ENCODE data around the gene SNX32. TPM values are rescaled to one million over a fixed set of nuclear protein-coding genes. Genes with fewer than 3 reads are reported as not detected.

The SNX32 gene
- total and polyA plus RNA-seq, 9 of the 15 experiments (the other 6 are each of a cell fraction or from before 2014, with no cell fraction given): 0.03 TPM; not detected in 7

DNA sequence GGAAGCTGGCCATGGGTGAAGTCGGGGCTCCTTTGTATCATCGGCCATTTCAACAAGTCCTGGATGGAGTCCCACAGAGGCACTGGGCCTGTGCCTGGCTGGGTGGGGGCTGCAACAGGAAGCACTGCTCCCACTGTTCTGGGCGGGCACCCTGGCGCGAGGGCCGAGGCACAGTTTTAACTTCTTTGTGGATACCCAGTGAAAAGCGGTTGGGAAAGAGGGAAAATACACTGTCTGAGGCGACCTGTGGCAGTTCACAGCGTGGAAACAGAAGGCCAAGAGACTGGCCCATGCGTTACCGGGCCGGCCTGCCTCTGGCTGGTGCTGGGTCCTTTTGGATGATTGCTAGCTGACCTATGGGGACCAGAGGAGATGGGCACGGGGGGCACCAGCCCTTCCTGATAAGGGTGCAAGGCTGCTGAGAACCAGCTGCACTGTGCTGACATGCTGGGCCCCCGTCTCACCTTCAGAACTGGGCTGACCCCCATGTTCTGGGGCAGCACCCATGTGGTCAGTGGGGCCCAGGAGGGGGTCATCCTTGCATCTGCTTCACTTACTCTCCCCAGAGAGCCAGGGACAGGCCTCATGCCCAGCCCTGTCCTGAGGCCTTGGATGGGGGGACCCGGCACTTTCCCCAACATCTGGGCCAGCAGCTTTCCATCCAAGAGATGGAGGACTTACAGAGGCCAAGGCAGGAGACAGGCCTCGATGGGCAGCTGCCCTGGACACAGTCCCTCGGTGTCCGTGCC, 42.7 kb upstream of the SNX32 start (continued):
- TF ChIP-seq PRDM10 (IDR thresholded peaks at IDR 0.05; ENCODE audit: partially characterized antibody) (no peak), SREBF2 (CRISPR knock-in tag; IDR thresholded peaks at IDR 0.05) (no peak), CXXC5 (CRISPR knock-in tag; IDR thresholded peaks at IDR 0.05) (no peak), NFIC (IDR thresholded peaks at IDR 0.05) (no peak), ETV1 (tag; conservative IDR thresholded peaks at IDR 0.05; ENCODE audit: low read depth) (no peak)

- no peaks in the 10 kb centered on the region for H3K9me3 ChIP-seq (replicated peaks; ENCODE audit: control insufficient read depth, insufficient read depth, low read depth, low read length)
- FAIRE-seq (no peak), DNase-seq (ENCODE audit: extremely low read depth in 1 of 4, low spot score in 3 of 4) (no peak), ATAC-seq (no peak; the same call in 2 of the 3 replicates)
- no peak overlapping the region; a peak in 1 of 4 replicates for H3K9ac ChIP-seq (ENCODE audit: insufficient read depth in 1 of 2, low read depth in 2 of 2, low read length in 2 of 2)
- in situ Hi-C loops (cut with MboI) (no loop called here), intact Hi-C loops (cut with micrococcal nuclease) (no loop called here)
- H3K4me2 ChIP-seq (ENCODE audit: insufficient read depth, low read length): no peak overlapping the region
- no peak overlapping the region for H3K4me3 ChIP-seq
- no peaks in the 10 kb centered on the region for H3K79me2 ChIP-seq (ENCODE audit: control insufficient read depth, insufficient read depth, low read length)
- no peaks in the 10 kb centered on the region for H3K9me1 ChIP-seq (ENCODE audit: control insufficient read depth, insufficient read depth, low read length)
- no TSS peak for BruUV-seq (replicated peaks)
- no peak overlapping the region for H2AFZ ChIP-seq (ENCODE audit: low read depth, low read length)
- H3K27me3 ChIP-seq (ENCODE audit: control insufficient read depth in 2 of 2, insufficient read depth in 2 of 2, low read length in 2 of 2): peaks cover 71 to 87% of the 10 kb centered on the region in 2 experiments
- POLR2A ChIA-PET: interaction anchor here (0.6 to 1.3 kb wide), 5 partner anchors 11 to 354 kb away, joined by 3 read pairs; partner anchors contain the start of gene AP5B1
- no peaks in the 10 kb centered on the region for H3K36me3 ChIP-seq (ENCODE audit: control insufficient read depth, insufficient read depth, low read length)
- no peak overlapping the region for H3K27ac ChIP-seq (ENCODE audit: extremely low read depth, low read depth, low read length)
- CTCF ChIA-PET (ENCODE audit: low intra/inter-chr PET ratio): no interaction called here
- peaks cover 13% of the 10 kb centered on the region; the same call in 1 of the 2 replicates for H4K20me1 ChIP-seq (replicated peaks; ENCODE audit: control insufficient read depth, insufficient read depth, low read length)
- TF ChIP-seq NRF1 (conservative IDR thresholded peaks at IDR 0.05 in 1 of 2, IDR thresholded peaks at IDR 0.05 in 1 of 2): no peak
- no peak for TF ChIP-seq TRIM24 (IDR thresholded peaks at IDR 0.05)
- TF ChIP-seq NR4A1 (CRISPR knock-in tag; IDR thresholded peaks at IDR 0.05): no peak
- no peak for TF ChIP-seq NR4A1 (tag; IDR thresholded peaks at IDR 0.05)
- TF ChIP-seq RBM17 (IDR thresholded peaks at IDR 0.05; ENCODE audit: borderline replicate concordance, low read depth, low read length): no peak
- no peak for TF ChIP-seq SLC30A9 (CRISPR knock-in tag; IDR thresholded peaks at IDR 0.05)
- TF ChIP-seq KDM4B (IDR thresholded peaks at IDR 0.05; ENCODE audit: borderline replicate concordance in 2 of 2, low read depth in 1 of 2): no peak
- no peak for TF ChIP-seq MCM7 (IDR thresholded peaks at IDR 0.05)
- WGBS (ENCODE audit: insufficient coverage, low coverage, missing lambda C conversion rate): 10% methylated on average over 13 of the region's 13 CpGs
- peaks cover 0 to 44% of the 10 kb centered on the region in 2 experiments; a peak in 2 of 5 replicates for H3K4me1 ChIP-seq (replicated peaks in 1 of 2; ENCODE audit: control insufficient read depth in 2 of 2, insufficient read depth in 2 of 2, low read length in 2 of 2)
Observed at GRCh38 chr11:65791719-65792213, 42.0 kb upstream of the SNX32 start.
